HG03378 (cell line): ENCODE data around the gene HAO2.
"Not testable (repeated sequence)": the region's sequence is repeated elsewhere in the genome, so short reads cannot be mapped to it uniquely, and the experiment has no call there.

Experiments used
- ATAC-seq: cut with Tn5 transposase; IDR thresholded peaks from one replicate; pipeline ENCODE4 v1.9.1; 2021; ENCODE audit warnings: mild to moderate bottlenecking, moderate library complexity; ENCODE audit not compliant: unreplicated experiment

Gene HAO2

DNA sequence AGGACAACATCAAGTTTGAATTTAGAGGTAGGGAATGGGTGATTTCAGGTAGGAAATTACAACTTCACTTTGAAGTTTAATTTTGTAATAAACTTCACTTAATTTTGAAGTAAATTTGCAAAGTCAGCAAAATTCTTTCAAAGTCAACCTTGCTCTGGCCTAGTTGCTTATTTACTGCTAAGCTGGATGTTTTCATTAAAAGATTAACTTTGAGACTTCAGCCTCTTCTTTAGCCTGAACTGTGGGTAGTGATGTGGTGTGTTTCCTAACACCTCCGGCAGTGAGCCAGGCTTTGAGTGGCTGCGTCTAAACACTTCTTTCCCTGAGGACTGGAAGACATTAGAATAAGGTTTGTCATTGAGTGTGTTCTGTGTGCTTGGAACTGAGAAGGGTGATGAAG lies at the start of gene HAO2:
TSS of gene HAO2 (plus strand) at position 232 of the 400 bp plus-strand sequence. CDS start 12,301 bp downstream, outside the sequence.
- ATAC-seq, result no peak

- no peak for ATAC-seq
Observed at GRCh38 chr1:119320100-119320499, 48.5 kb upstream of the HAO2 start.

- no peak for ATAC-seq
Observed at GRCh38 chr1:119321666-119322419, 46.7 kb upstream of the HAO2 start.

DNA sequence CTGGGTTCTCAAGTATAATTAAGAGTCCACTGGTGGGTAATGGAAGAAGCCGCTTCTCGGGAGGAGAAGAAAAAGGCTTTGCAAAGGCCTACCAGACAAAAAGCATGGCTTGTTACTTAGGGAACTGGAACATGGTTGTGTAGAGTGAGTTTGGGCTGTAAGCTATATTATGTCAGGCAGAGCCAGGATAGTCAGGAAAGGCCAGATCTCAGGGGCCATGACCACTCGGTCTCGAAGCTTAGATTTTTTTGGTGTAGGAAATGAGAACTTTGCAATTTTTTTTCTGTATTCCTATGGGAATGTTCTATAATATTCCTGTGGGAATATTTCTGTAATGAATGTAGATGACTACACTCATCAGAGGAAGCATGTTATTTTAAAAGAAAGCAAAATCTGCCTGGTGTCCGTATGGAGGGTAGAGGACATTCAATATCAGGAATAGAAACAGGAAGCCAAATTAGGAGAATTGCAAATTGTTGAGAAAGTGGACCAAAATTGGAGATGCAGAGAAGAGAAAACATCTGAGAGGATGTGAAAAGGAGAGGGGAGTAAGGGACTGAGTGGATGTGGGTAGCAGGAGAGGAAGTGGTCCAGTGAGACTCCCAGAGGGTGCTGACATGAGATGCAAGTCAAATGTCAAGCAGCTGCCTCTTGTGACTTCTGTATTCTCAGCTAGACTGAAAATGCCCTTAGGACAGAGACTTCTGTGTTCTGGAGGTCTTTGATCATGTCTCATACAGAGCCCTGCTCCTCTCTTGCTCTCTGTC lies 45.2 kb upstream of the HAO2 start:
- peak; percentile 91 for ATAC-seq

DNA sequence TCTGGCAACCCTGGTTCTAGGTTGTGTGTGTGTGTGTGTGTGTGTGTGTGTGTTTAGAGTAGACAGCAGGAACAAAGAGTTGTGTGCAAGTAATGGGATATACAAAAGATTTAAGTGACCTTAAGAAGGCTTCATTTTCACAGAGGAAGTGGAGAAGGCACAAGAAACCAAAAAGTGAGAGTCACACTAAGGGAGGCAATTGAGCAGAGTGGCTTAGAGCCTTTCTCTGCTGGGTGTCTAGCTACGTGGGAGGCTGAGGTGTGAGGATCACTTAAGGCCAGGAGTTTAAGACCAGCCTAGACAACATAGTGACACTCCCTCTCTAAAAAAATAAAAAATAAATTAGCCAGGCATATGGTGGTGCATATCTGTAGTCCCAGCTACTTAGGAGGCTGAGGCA lies 44.4 kb upstream of the HAO2 start:
- no peak for ATAC-seq

DNA sequence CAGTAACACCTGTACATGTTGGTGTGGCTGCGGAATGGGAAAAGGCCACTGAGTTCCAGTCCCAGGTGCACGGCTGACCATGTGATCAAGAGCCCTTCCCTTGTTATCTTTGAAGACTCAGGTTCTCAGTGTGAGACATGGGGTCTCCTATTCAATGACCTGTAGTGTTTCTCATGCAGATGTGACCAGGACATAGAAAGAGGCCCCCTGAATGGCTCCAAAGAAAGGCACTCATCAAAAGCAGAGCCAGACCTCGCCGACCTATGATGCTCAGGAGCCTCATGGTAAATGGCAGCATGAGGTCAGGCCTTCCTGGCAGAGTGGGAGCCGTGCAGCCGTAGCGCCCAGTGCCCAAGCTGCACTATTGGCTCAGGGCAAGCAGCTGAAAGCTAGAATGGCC lies 42.3 kb upstream of the HAO2 start:
- ATAC-seq, result no peak

DNA sequence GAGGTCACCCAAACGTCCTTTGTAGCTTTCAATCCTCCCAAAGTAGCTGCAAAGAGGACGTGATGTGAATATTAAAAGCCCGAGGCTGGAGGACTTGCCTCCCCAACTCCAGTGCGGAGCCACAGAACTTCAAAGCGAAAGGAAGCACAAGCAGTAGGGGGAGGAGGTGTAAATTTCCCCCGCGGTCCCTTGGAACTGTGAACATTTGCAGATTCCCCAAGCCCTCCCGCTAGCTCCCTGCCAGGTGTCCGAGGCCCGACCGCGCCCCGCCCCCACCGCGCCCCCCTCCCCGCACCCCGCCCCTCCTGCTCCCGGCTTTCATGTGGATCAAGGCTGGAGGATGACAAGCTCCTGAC lies 41.5 kb upstream of the HAO2 start:
- no peak for ATAC-seq

GRCh38 chr1:119327450-119328155 lies 41.0 kb upstream of the HAO2 start:
- ATAC-seq, result no peak

- ATAC-seq, result no peak
Observed at GRCh38 chr1:119329541-119330461, 38.8 kb upstream of the HAO2 start.

DNA sequence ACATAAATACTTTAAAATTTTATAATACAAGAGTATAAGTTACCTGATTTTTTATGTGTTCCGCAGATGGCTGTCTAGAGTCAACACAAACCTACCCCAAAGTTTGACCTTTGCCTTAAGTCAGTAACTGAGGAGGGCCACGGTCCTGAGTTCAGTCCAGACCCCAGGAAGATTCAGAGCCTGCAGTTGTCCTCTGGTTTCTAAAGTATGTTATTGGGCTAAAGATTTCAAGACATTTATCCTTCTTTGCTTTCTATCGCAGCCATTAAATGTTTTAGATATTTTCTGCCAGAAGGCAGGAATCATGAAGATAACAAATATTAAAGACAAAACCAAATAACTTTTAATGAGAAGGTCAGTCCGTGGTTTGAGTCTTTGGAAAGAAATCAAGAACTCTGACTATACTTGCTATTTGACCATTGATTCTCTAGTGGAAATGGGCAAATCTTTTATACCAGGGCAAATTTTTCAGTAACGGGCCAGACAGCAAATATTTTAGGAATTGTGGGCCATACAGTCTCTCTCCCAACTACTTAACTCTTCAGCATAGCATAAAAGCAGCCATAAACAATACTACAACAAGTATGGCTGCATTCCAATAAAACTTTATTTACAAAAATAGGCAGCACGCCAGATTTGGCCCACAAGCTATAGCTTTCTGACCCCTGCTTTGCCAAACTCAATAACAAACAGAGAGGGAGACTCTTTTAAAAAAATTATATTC lies 38.0 kb upstream of the HAO2 start:
- no peak for ATAC-seq

- no peak for ATAC-seq
Observed at GRCh38 chr1:119331190-119331515, 37.4 kb upstream of the HAO2 start.

GRCh38 chr1:119331915-119332314 lies 36.7 kb upstream of the HAO2 start:
- ATAC-seq, result no peak

DNA sequence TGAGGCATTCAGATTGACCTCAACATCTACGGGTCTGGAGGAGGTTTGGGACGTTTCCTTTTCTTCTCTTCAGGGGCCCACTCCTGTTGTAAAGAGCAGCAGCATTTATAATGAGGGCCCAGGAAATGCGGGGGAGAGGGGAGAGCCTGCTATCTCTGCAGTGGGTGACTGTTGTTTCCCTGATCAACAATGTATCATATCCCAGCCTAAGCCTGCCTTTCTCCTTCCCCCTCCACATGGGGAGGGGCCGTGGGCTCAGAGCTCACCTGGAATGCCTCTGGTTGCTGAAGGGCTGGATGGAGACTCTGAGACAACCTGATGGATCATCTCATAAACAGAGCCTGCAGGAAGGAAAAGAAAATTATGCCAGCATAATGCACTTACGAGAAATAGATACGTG lies 36.0 kb upstream of the HAO2 start:
- no peak for ATAC-seq

DNA sequence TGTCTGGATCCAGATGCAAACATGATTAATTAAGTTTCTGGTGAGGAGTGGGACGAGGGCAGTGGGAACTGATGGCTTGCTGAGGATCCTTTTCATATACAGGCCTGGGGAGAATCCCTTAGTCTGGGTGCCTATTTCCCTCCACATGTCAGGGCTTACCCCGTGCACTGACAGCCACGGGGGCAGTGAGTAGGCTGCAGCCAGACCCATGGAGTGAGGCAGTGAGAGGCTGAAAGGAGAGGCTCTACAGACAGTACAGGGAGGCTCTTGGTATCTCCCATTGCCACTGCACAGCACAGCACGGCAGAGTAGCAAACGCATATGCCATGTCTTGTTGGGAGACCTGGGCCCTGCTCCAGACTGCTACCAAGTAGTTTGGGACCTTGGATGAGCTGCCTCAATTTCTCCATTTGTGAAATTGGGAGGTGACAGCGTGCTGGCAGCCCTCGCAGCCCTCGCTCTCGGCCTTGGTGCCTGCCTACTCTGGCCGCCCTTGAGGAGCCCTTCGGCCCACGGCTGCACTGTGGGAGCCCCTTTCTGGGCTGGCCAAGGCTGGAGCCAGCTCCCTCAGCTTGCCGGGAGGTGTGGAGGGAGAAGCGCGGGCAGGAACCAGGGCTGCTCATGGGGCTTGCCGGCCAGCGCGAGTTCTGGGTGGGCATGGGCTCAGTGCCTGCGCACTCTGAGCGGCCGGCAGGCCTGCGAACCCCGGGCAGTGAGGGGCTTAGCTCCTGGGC lies 35.3 kb upstream of the HAO2 start:
- ATAC-seq, result no peak

- ATAC-seq, result not testable (repeated sequence)
Observed at GRCh38 chr1:119333897-119334250, 34.7 kb upstream of the HAO2 start.

DNA sequence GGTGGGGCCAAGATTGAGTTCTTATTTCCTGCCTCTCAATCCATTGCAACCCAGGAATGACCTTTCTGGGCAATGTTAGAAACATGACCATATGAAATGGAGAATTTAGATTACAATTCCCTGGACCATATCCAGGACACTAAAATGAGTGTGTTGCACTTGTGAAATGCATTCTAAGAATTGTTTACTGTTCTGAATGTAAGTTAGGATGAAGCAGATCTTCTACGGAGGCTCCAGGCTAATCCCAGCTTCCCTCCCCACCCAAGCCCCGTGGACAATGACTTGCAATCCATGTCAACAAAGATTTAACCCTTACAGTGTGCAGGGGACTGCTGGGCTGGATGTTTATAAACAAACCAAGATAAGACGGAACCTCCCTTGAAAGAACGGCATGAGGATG lies 31.7 kb upstream of the HAO2 start:
- no peak for ATAC-seq

DNA sequence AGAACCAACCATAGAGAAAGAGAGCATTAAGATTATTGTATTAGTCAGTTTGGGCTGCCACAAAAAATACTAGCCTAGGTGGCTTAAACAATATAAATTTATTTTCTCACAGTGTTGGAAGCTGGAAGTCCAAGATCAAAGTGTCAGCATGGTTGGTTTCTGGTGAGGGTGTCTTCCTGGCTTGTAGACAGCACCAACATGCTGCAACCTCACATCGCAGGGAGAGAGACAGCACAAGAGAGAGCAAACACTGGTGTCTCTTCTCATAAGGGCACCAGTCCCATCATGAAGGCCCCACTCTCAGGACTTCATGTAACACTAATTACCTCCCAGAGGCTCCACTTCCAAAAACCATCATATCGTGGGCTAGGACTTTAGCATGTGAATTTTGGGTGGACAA lies 30.6 kb upstream of the HAO2 start:
- no peak for ATAC-seq

- ATAC-seq, result no peak
Observed at GRCh38 chr1:119338757-119339156, 29.8 kb upstream of the HAO2 start.

- no peak for ATAC-seq
Observed at GRCh38 chr1:119340861-119341261, 27.7 kb upstream of the HAO2 start.
